Thoracic aorta (tissue), 2 donors: ENCODE data around the gene ARFRP1. TPM values are rescaled to one million over a fixed set of nuclear protein-coding genes. Genes with fewer than 3 reads are reported as not detected.

Source experiments
- ATAC-seq: fragments of 150-250 bp; one replicate; pipeline ENCODE4 v1.8.0; 2017; ENCODE audit warnings: low read depth; ENCODE audit not compliant: insufficient number of reproducible peaks, low FRiP score
- DNase-seq: peaks from one replicate; pipeline ENCODE4 v3.0.0-alpha.2; 2020; ENCODE audit warnings: low spot score
- H3K27ac ChIP-seq, 2 donors: fragments of 200-600 bp; sonication (generic); 1 replicate in 1 of 2; 2 replicates in 1 of 2; pipeline ENCODE4 v1.5.1; 2016; ENCODE audit warnings: mild to moderate bottlenecking in 2 of 2, moderate library complexity in 2 of 2
- H3K27me3 ChIP-seq: fragments of 200-600 bp; sonication (generic); replicated peaks from 2 replicates; pipeline ENCODE4 v1.6.0; 2016; ENCODE audit warnings: mild to moderate bottlenecking; ENCODE audit not compliant: insufficient read depth
- H3K36me3 ChIP-seq: fragments of 200-600 bp; sonication (generic); one replicate; pipeline ENCODE4 v1.5.1; 2016
- H3K4me1 ChIP-seq, 2 donors: fragments of 200-600 bp; sonication (generic); 1 replicate in 1 of 2; 2 replicates in 1 of 2; pipeline versions ENCODE4 v1.5.1 to v1.6.0; 2016; ENCODE audit warnings: low read depth in 2 of 2, mild to moderate bottlenecking in 1 of 2; ENCODE audit not compliant: control insufficient read depth in 1 of 2
- H3K4me3 ChIP-seq: fragments of 200-600 bp; sonication (generic); 2 replicates; pipeline ENCODE4 v1.5.1; 2016; ENCODE audit warnings: mild to moderate bottlenecking
- H3K9me3 ChIP-seq: fragments of 200-600 bp; sonication (generic); 2 replicates; pipeline ENCODE4 v1.5.1; 2016
- total RNA-seq, 2 donors: library from RNA; depleted of rRNA; stranded (reverse); fragments of >200 nt; gene quantifications; one replicate each; pipeline versions ENCODE4 v1.1.0 to v1.2.3, GENCODE V29; 2016
- TF ChIP-seq, protein P1 (sequence below): fragments of 200-600 bp; sonication (generic); IDR thresholded peaks from one replicate; pipeline ENCODE4 v1.5.1; 2019; ENCODE audit warnings: antibody characterized with exemption

The ARFRP1 gene
- total RNA-seq, 2 donors from 2014 or later, result 56.4 to 57.8 TPM

GRCh38 chr20:63699466-63700198, 8.1 kb downstream of the ARFRP1 start:
- Histone ChIP-seq H3K27me3 (no peaks in the 10 kb centered on the region), H3K4me1 (peaks cover 25 to 46% of the 10 kb centered on the region in 2 donors), H3K9me3 (no peaks in the 10 kb centered on the region), H3K36me3 (peaks cover 12% of the 10 kb centered on the region), H3K4me3 (peak overlapping the region; percentile 40), H3K27ac (peak overlapping the region; percentile 51 to 78)
- TF ChIP-seq, protein P1, sequence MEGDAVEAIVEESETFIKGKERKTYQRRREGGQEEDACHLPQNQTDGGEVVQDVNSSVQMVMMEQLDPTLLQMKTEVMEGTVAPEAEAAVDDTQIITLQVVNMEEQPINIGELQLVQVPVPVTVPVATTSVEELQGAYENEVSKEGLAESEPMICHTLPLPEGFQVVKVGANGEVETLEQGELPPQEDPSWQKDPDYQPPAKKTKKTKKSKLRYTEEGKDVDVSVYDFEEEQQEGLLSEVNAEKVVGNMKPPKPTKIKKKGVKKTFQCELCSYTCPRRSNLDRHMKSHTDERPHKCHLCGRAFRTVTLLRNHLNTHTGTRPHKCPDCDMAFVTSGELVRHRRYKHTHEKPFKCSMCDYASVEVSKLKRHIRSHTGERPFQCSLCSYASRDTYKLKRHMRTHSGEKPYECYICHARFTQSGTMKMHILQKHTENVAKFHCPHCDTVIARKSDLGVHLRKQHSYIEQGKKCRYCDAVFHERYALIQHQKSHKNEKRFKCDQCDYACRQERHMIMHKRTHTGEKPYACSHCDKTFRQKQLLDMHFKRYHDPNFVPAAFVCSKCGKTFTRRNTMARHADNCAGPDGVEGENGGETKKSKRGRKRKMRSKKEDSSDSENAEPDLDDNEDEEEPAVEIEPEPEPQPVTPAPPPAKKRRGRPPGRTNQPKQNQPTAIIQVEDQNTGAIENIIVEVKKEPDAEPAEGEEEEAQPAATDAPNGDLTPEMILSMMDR, result no peak
- no peak for ATAC-seq
- DNase-seq, result no peak

- Histone ChIP-seq H3K4me1 (peaks cover 25 to 46% of the 10 kb centered on the region in 2 donors), H3K4me3 (peak overlapping the region; percentile 40), H3K9me3 (no peaks in the 10 kb centered on the region), H3K27me3 (no peaks in the 10 kb centered on the region), H3K36me3 (peaks cover 7% of the 10 kb centered on the region), H3K27ac (peak overlapping the region; percentile 51 to 78)
- DNase-seq (no peak), ATAC-seq (peak; percentile 34)
- TF ChIP-seq, protein P1, result no peak
These were observed 8.9 kb downstream of the ARFRP1 start for GRCh38 chr20:63698739-63699465.

GRCh38 chr20:63697868-63698545, 9.8 kb downstream of the ARFRP1 start:
- Histone ChIP-seq H3K36me3 (peaks cover 7% of the 10 kb centered on the region), H3K9me3 (no peaks in the 10 kb centered on the region), H3K4me3 (no peak overlapping the region), H3K27ac (no peak overlapping the region), H3K27me3 (no peaks in the 10 kb centered on the region), H3K4me1 (peaks cover 25 to 46% of the 10 kb centered on the region in 2 donors)
- DNase-seq (no peak), ATAC-seq (no peak)
- TF ChIP-seq, protein P1, result no peak

GRCh38 chr20:63697357-63697867, 10.4 kb downstream of the ARFRP1 start:
- Histone ChIP-seq H3K27me3 (no peaks in the 10 kb centered on the region), H3K27ac (no peak overlapping the region), H3K36me3 (peaks cover 7% of the 10 kb centered on the region), H3K9me3 (no peaks in the 10 kb centered on the region), H3K4me1 (peaks cover 25 to 46% of the 10 kb centered on the region in 2 donors), H3K4me3 (peak overlapping the region; percentile 51)
- ATAC-seq (no peak), DNase-seq (no peak)
- TF ChIP-seq, protein P1, result no peak
